ENCODE data around the gene ZNF423. TPM values are rescaled to one million over a fixed set of nuclear protein-coding genes. Genes with fewer than 3 reads are reported as not detected.

The ZNF423 gene
- polyA plus RNA-seq, 1 donor from 2014 or later, result 4.5 TPM

DNA sequence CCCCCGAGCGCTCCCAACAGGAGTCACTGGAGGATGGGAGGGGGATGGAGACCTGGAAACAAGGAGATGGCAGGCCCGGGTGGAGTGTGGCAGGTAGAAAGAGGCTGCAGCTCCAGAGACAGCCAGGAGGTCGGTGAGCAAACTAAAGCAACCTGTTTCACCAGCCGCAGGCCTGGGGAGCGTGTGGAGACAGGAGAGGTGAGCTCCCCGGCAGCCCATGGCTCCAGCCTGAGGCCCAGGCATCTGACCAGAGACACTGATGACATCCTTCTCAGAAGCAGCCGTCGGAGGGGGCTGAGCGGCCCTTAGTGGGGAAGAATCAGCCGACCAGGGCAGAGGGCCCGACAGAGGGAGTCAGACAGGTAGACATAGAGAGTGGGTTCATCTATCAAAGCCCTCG lies 165.1 kb downstream of the ZNF423 start:
- Histone ChIP-seq H3K4me2 (ENCODE audit: low read length) (no peak overlapping the region), H3K79me2 (replicated peaks; ENCODE audit: insufficient read depth, low read length) (no peaks in the 10 kb centered on the region), H3F3A (ENCODE audit: insufficient read depth, low read length, poor library complexity, severe bottlenecking) (no peaks in the 10 kb centered on the region), H3K36me3 (ENCODE audit: insufficient read depth, low read length) (no peaks in the 10 kb centered on the region), H4K20me1 (ENCODE audit: insufficient read depth) (no peaks in the 10 kb centered on the region), H3K9ac (ENCODE audit: low read length) (no peak overlapping the region), H3K27ac (ENCODE audit: low read length) (no peak overlapping the region), H3K27me3 (ENCODE audit: insufficient read depth, low read depth, low read length) (no peaks in the 10 kb centered on the region), H2AFZ (ENCODE audit: low read depth, low read length) (no peak overlapping the region), H3K4me3 (ENCODE audit: low read length) (no peak overlapping the region), H3K9me3 (ENCODE audit: low read length) (no peaks in the 10 kb centered on the region), H3K9me2 (ENCODE audit: insufficient read depth, low read length) (no peaks in the 10 kb centered on the region)
- TF ChIP-seq POLR2AphosphoS5 (IDR thresholded peaks at IDR 0.05) (no peak), MXI1 (conservative IDR thresholded peaks at IDR 0.05; ENCODE audit: poor library complexity, severe bottlenecking) (no peak), SMC3 (conservative IDR thresholded peaks at IDR 0.05; ENCODE audit: poor library complexity) (no peak), TAF1 (IDR thresholded peaks at IDR 0.05; ENCODE audit: low read depth) (no peak), EP300 (conservative IDR thresholded peaks at IDR 0.05; ENCODE audit: poor library complexity, severe bottlenecking) (no peak), EZH2 (IDR thresholded peaks at IDR 0.05; ENCODE audit: borderline replicate concordance, insufficient read depth, low read length, poor library complexity, severe bottlenecking) (no peak), RAD21 (conservative IDR thresholded peaks at IDR 0.05) (no peak)
- TF ChIP-seq, protein P1, sequence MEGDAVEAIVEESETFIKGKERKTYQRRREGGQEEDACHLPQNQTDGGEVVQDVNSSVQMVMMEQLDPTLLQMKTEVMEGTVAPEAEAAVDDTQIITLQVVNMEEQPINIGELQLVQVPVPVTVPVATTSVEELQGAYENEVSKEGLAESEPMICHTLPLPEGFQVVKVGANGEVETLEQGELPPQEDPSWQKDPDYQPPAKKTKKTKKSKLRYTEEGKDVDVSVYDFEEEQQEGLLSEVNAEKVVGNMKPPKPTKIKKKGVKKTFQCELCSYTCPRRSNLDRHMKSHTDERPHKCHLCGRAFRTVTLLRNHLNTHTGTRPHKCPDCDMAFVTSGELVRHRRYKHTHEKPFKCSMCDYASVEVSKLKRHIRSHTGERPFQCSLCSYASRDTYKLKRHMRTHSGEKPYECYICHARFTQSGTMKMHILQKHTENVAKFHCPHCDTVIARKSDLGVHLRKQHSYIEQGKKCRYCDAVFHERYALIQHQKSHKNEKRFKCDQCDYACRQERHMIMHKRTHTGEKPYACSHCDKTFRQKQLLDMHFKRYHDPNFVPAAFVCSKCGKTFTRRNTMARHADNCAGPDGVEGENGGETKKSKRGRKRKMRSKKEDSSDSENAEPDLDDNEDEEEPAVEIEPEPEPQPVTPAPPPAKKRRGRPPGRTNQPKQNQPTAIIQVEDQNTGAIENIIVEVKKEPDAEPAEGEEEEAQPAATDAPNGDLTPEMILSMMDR (IDR thresholded peaks at IDR 0.05; ENCODE audit: poor library complexity, severe bottlenecking), result no peak
- TF ChIP-seq, protein P2, sequence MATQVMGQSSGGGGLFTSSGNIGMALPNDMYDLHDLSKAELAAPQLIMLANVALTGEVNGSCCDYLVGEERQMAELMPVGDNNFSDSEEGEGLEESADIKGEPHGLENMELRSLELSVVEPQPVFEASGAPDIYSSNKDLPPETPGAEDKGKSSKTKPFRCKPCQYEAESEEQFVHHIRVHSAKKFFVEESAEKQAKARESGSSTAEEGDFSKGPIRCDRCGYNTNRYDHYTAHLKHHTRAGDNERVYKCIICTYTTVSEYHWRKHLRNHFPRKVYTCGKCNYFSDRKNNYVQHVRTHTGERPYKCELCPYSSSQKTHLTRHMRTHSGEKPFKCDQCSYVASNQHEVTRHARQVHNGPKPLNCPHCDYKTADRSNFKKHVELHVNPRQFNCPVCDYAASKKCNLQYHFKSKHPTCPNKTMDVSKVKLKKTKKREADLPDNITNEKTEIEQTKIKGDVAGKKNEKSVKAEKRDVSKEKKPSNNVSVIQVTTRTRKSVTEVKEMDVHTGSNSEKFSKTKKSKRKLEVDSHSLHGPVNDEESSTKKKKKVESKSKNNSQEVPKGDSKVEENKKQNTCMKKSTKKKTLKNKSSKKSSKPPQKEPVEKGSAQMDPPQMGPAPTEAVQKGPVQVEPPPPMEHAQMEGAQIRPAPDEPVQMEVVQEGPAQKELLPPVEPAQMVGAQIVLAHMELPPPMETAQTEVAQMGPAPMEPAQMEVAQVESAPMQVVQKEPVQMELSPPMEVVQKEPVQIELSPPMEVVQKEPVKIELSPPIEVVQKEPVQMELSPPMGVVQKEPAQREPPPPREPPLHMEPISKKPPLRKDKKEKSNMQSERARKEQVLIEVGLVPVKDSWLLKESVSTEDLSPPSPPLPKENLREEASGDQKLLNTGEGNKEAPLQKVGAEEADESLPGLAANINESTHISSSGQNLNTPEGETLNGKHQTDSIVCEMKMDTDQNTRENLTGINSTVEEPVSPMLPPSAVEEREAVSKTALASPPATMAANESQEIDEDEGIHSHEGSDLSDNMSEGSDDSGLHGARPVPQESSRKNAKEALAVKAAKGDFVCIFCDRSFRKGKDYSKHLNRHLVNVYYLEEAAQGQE (IDR thresholded peaks at IDR 0.05; ENCODE audit: borderline replicate concordance), result no peak

DNA sequence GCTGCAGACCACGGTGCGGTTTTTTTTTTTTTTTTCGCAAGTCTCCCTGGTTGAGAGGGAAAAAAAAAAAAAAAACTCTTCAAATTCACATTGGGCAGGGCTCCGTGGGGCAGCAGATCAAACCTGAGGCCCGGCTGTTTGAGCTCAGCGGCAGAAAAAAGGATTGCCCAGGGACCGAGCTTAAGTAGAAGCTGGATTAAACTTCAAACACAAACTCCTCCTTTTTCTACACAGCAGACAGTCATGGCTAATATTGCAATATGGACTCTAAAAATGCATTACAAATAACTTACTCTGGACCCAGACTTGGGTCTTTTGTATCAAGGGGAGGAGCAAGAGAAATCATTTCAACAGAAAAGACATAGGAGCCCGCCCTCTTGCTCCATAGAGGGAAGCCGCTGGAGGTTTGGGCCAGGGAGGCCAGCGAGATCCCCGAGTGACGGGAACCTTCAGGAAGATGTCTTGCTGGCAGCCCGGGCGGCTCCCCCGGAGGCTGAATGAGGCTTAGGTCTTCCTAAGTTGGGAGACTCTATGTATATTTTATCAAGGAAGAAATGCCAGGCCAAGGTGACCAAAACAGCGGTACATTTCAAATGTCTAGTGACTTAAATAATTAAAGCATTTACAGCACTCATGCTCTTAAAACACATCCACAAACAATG lies 167.7 kb downstream of the ZNF423 start:
- Histone ChIP-seq H4K20me1 (ENCODE audit: insufficient read depth) (no peaks in the 10 kb centered on the region), H3K79me2 (replicated peaks; ENCODE audit: insufficient read depth, low read length) (no peaks in the 10 kb centered on the region), H3K4me2 (ENCODE audit: low read length) (no peak overlapping the region), H3K9me3 (ENCODE audit: low read length) (no peaks in the 10 kb centered on the region), H2AFZ (ENCODE audit: low read depth, low read length) (no peak overlapping the region), H3K36me3 (ENCODE audit: insufficient read depth, low read length) (no peaks in the 10 kb centered on the region), H3K9ac (ENCODE audit: low read length) (no peak overlapping the region), H3F3A (ENCODE audit: insufficient read depth, low read length, poor library complexity, severe bottlenecking) (no peaks in the 10 kb centered on the region), H3K27me3 (ENCODE audit: insufficient read depth, low read depth, low read length) (no peaks in the 10 kb centered on the region), H3K27ac (ENCODE audit: low read length) (no peak overlapping the region), H3K4me3 (ENCODE audit: low read length) (no peak overlapping the region), H3K9me2 (ENCODE audit: insufficient read depth, low read length) (no peaks in the 10 kb centered on the region)
- TF ChIP-seq, protein P2 (IDR thresholded peaks at IDR 0.05; ENCODE audit: borderline replicate concordance), result no peak
- no peak for TF ChIP-seq RAD21 (conservative IDR thresholded peaks at IDR 0.05)
- no peak for TF ChIP-seq TAF1 (IDR thresholded peaks at IDR 0.05; ENCODE audit: low read depth)
- TF ChIP-seq EP300 (conservative IDR thresholded peaks at IDR 0.05; ENCODE audit: poor library complexity, severe bottlenecking), result no peak
- no peak for TF ChIP-seq EZH2 (IDR thresholded peaks at IDR 0.05; ENCODE audit: borderline replicate concordance, insufficient read depth, low read length, poor library complexity, severe bottlenecking)
- TF ChIP-seq POLR2AphosphoS5 (IDR thresholded peaks at IDR 0.05), result no peak
- TF ChIP-seq MXI1 (conservative IDR thresholded peaks at IDR 0.05; ENCODE audit: poor library complexity, severe bottlenecking), result no peak
- no peak for TF ChIP-seq SMC3 (conservative IDR thresholded peaks at IDR 0.05; ENCODE audit: poor library complexity)
- TF ChIP-seq, protein P1 (IDR thresholded peaks at IDR 0.05; ENCODE audit: poor library complexity, severe bottlenecking), result no peak
